GM18951 (cell line): ENCODE measurements around the gene ATE1.
"Not testable (repeated sequence)": the region's sequence is repeated elsewhere in the genome, so short reads cannot be mapped to it uniquely, and the experiment has no call there.

Experiments used
- POLR2A ChIP-seq: IDR thresholded peaks from 4 replicates; pipeline ENCODE4 v1.6.1; 2011; ENCODE audit warnings: mild to moderate bottlenecking; ENCODE audit not compliant: insufficient read length, insufficient read depth; ENCODE audit errors: extremely low read depth
- in situ Hi-C: fragments of 300-500 bp; cut with MboI; formaldehyde crosslinking; loops from one replicate; pipeline ENCODE4 v1.12.0; 2022; ENCODE audit warnings: low sequenced_read_pairs, mixed read lengths, inconsistent platforms; ENCODE audit not compliant: unreplicated experiment

Gene ATE1

GRCh38 chr10:121732172-121732571 is 195.7 kb downstream of the ATE1 start:
- TF ChIP-seq POLR2A, result no peak
- in situ Hi-C loops, result loop anchor here (25.0 kb wide), 1 partner anchor 795 kb away; no protein-coding TSS in a partner anchor

DNA sequence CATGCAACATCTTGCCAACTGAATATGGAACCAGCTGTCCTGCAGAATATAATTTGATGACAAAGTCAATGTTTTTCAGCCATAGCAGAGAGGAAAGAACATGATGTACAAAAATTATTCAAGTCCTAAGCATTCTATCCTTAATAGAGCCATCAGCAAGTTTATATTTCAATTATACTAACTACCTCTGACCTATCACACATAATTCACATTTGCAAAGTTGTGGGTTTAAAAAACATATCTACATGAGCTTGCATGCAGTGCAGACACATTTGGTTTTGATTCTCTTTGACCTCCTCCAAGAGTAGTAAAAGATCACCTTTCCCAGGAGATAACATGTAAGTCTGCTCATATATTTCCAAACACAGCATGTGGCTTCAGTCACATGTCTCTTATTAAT is 203.5 kb downstream of the ATE1 start:
- in situ Hi-C loops, result no loop called here
- TF ChIP-seq POLR2A, result no peak

GRCh38 chr10:121722665-121723064 is 205.2 kb downstream of the ATE1 start:
- TF ChIP-seq POLR2A, result no peak
- in situ Hi-C loops, result no loop called here

GRCh38 chr10:121721257-121721656 is 206.6 kb downstream of the ATE1 start:
- in situ Hi-C loops, result no loop called here
- TF ChIP-seq POLR2A, result no peak

DNA sequence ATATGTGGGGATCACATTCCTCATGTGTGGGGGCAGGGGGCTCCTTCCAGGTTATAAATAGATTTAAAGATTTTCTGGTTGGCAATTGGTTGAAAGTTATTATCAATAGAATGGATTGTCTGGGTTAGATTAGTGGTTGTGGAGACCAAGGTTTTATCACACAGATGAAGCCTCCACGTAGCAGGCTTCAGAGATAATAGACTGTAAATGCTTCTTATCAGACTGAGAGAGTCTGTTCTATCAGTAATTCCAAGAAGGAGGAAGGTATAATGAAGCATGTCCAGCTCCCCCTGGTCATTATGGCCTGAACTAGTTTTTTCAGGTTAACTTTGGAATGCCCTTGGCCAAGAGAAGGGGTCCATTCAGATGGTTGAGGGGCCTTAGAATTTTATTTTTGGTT is 211.9 kb downstream of the ATE1 start:
- in situ Hi-C loops, result no loop called here
- no peak for TF ChIP-seq POLR2A

DNA sequence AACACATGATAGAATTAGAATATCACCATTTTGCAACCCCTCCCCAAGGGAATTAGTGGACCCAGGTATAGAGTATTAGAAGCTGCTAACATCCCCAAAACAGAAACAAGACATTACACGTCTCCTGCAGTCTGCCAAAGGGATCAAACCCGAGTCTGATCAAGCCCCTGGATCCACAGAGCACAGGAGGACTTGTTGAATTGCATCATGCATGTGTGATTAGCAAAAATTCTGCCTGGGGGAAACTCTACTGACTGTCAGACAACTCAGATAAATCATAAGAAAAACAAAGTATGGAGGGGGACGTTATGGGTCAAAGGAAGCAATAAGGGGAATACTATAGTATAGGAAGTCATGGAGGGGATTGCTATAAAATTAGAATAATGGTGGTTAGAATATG is 212.8 kb downstream of the ATE1 start:
- in situ Hi-C loops, result no loop called here
- no peak for TF ChIP-seq POLR2A

DNA sequence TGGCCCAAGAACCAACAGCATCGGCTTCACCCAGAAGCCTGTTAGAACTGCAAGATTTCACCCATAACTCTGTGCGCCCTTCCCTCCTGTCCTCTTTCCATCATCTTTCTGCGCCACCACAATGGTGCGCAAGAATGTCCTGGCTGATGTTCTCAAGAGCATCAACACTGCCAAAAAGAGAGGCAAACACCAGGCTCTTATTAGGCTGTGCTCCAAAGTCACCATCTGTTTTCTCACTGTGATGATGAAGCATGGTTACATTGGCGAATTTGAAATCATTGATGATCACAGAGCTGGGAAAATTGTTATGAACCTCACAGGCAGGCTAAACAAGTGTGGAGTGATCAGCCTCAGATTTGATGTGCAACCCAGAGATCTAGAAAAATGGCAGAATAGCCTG is 214.3 kb downstream of the ATE1 start:
- in situ Hi-C loops, result no loop called here
- TF ChIP-seq POLR2A, result no peak

DNA sequence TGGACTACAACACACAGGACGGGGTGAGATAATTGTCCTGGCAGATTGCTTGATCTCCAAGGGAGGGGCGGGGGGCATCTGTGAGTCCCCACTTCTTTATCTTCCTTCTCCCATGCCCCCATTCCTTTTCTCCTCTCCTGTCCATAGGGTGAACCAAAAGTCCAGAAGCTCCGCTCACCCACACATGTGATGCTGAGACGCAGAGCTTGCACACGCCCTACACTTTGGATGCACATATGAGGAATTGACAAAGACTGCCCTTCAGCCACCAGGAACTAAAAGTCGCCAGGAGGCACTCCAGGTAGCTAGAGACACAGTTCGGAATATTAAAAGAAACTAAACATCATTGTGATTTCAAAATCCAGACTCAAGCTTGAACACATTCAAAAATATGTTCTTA is 216.9 kb downstream of the ATE1 start:
- in situ Hi-C loops, result no loop called here
- TF ChIP-seq POLR2A, result no peak

DNA sequence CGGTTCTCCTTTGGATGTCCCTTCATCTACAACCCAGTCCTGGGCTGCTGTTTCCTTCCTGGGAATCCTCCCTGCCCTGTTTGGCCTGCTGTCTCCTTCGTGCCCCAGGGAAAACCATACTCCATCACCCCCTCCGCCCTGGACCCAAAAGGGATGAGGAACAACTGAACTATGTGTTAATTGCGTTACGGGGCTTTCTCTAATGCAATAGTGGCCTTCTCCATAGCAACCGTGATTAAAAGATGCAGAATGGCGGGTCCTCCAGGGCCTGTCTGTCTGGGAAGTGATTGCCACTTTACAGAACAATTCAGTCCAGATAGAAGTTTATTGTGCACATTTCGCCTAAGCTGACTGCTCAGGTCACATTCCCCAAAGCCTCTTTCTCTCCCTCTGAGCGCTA is 217.6 kb downstream of the ATE1 start:
- TF ChIP-seq POLR2A, result no peak
- in situ Hi-C loops, result no loop called here

DNA sequence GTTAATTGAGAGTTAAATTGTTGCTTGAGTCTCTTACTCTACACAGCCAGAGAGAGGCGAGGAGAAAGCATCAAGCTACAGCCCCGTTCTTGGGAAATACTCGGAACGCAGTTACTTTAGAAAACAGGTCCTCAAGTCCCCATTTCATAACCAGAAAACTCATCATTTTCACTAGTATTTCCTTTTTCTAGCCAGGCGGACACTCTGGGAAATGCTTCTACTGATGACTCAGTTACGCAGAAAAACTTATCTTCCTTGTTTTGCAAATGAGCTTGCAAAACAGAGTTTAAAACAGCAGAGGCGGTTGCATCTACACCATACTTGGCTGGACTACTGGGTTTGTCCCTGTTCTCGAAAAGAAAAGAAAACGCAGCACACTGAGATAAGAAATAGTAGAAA is 218.2 kb downstream of the ATE1 start:
- in situ Hi-C loops, result no loop called here
- no peak for TF ChIP-seq POLR2A

GRCh38 chr10:121708728-121709674 is 218.8 kb downstream of the ATE1 start:
- TF ChIP-seq POLR2A, result no peak
- in situ Hi-C loops, result no loop called here

DNA sequence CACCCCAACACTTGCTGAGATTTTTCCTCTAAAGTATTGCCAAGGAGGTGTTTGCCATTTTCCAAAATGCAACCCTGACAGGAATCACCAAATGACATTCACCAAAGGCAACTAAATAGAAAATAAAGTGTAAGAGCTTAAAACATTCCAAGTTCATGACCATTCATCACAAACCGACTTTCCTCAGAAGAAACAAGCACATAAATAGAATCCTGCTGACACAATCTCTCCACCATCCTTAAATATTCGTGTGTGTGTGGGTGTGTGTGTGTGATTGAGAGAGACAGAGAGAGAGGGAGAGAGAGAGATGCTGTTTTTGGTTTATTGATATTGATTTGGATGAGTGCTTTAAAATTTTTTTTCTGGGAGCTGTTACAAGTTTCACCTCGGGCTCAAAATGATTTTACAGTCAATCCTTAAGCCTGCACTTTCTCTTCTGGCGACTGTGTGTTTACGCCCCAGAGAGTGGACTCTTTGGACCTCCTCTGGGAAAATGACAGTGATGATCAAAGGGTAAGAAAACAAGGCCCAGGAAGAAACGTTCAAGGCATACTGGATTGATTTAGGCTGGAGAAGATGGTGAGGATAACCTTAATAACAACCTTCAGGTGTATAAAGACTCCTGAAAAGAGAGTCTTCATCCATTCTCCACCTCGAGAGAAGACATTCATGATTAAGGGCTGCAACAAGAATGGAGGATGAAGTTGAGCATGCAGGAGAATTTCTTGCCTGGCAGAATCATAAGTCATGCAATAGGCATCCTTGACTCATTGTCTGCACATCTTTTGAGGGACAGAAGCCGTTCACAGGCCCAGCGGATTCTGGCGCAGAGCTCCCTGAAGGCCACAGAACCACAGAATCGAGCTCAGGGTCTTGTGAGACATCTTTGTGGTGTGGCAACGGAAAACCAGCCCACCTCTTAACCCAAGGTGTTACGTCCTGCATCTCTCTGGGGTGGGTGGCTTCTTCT is 225.2 kb downstream of the ATE1 start:
- TF ChIP-seq POLR2A, result no peak
- in situ Hi-C loops, result no loop called here

- in situ Hi-C loops, result no loop called here
- no peak for TF ChIP-seq POLR2A
Measured at GRCh38 chr10:121700416-121700815, 227.4 kb downstream of the ATE1 start.

DNA sequence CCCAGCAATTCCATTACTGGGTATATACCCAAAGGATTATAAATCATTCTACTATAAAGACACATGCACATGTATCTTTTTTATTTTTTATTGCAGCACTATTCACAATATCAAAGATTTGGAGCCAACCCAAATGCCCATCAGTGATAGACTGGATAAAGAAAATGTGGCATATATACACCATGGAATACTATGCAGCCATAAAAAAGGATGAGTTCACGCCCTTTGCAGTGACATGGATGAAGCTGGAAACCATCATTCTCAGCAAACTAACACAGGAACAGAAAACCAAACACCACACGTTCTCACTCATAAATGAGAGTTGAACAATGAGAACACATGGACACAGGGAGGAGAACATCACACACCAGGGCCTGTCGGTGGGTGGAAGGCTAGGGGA is 228.1 kb downstream of the ATE1 start:
- in situ Hi-C loops, result not testable (repeated sequence)

GRCh38 chr10:121698902-121699301 is 228.9 kb downstream of the ATE1 start:
- TF ChIP-seq POLR2A, result no peak
- in situ Hi-C loops, result no loop called here
